Measurements from ENCODE around the gene ARFGAP3.

- TF ChIP-seq CTCF (conservative IDR thresholded peaks at IDR 0.05) (no peak), ZFX (IDR thresholded peaks at IDR 0.05) (no peak)
These were observed 104.8 kb downstream of the ARFGAP3 start for GRCh38 chr22:42752230-42752746.
